SIG-M5 treated with dmso at 0.1 percent for 504 hours (cell line): ENCODE results near the gene GPRC5A.
A peak's percentile ranks its signal among the peaks of the same experiment; 100 is the strongest.

Experiments
- DNase-seq: peaks from one replicate; lab custom pipeline; 2025; ENCODE audit not compliant: unreplicated experiment; lab: John Stamatoyannopoulos, UW

The GPRC5A gene

DNA sequence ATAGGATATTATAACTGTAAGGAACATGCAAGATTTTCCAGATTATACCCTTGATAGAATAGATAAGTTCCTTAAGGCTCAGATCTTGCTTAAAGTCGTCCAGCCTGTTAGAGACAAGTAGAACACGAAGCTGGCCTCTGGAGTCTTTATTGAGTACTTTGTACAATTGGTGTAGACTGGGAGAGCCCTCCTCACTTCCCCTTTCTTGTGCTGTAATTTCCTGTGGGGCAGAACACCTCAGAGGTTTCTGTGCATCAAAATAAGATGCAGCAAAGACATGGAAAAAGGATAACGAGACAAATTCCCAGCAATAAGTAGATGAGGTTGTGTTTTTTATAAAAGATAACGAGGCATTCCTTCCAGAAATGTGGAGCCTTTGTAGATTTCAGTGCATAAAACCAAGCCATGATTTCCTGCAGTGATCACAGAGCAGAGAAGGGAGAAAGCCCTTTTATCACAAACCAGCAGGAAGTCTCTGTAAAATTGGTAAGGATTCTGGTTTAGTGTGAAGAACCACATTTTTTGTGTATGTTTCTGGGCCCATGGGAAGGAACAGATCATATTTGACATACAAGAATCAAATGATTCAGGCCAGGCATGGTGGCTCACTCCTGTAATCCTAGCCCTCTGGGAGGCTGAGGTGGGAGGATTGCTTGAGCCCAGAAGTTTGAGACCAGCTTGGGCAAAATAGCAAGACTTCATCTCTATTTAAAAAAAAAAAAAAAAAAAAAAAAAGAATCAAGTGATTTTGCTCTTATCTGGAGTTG, 18.0 kb downstream of the GPRC5A start:
- peak; percentile 77 for DNase-seq

- DNase-seq: no peak
Observed at GRCh38 chr12:12909995-12910420, 18.6 kb downstream of the GPRC5A start.

GRCh38 chr12:12912711-12913110, 21.3 kb downstream of the GPRC5A start:
- no peak for DNase-seq

DNA sequence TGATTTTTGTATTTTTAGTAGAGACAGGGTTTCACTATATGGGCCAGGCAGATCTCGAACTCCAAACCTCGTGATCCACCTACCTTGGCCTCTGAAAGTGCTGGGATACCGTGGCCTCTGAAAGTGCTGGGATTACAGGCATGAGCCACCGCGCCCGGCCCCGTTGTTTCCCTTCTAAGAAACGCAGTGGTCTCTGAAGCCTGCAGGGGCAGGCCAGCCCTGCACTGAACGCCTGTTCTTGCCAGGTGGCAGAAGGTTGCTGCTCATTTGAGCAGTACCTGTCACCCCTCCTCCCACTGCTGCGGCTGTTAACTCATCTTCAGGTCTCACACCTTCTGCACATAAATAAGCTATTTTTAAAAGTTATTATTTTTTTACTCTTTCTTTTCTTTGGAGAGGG, 24.3 kb downstream of the GPRC5A start:
- DNase-seq: no peak

DNA sequence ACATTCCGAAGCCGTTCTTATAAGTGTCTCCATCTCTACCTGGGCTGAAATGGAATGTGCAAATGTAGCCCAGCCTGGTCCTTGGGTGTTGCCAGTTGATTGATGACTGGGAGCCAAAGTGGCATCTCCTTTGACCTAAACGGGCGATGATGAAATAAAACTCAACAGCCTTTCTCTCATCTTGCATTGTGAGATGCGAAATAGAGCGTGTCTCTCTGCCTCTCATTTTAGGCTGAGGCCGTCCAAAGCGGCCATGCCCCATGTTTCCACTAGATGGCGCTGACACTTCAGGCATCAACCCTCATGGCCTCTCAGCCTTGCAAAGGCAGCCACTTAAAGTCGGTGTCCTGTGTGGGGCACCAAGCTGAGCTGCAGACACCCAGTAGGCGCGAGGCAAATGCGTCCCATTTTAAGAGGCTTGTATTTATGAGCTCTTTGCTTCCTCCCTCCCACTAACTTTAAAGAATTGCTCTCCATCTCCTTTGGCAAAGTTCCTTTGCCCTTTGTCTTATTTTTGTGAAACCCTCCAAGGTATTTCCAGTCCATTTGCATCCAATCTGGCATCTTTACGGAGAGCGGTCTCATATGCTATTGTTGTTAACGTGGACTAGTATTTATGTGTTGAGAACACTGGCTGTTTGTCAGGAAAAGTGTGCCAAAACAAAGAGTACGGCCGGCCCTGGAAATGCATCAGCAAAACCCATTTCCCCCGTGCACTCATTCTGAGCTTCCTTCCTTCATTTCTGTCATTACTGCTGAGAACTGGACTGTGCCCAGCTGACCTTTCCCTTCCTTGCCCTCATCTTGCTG, 25.0 kb downstream of the GPRC5A start:
- peak; percentile 68 for DNase-seq

DNA sequence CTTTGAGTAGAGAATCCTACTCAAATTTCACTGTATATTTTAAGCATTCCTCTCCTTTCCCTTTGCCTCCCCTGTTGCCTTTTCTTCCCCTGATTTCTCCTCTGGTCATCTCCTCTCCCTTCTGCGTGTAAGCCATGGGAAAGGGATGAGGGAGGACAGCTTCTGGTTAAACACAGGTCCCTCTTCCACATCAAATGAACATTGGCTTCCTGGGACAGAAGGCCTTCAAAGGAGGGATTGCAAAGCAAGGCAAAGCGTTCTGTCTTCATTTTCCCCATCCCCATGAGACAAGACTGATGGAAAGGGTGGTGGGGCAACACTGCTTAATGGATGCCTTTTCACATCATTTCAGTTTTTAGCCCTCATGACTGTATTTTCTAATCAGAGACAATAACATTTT, 26.2 kb downstream of the GPRC5A start:
- DNase-seq: no peak

GRCh38 chr12:12918781-12919389, 27.5 kb downstream of the GPRC5A start:
- DNase-seq: no peak

DNA sequence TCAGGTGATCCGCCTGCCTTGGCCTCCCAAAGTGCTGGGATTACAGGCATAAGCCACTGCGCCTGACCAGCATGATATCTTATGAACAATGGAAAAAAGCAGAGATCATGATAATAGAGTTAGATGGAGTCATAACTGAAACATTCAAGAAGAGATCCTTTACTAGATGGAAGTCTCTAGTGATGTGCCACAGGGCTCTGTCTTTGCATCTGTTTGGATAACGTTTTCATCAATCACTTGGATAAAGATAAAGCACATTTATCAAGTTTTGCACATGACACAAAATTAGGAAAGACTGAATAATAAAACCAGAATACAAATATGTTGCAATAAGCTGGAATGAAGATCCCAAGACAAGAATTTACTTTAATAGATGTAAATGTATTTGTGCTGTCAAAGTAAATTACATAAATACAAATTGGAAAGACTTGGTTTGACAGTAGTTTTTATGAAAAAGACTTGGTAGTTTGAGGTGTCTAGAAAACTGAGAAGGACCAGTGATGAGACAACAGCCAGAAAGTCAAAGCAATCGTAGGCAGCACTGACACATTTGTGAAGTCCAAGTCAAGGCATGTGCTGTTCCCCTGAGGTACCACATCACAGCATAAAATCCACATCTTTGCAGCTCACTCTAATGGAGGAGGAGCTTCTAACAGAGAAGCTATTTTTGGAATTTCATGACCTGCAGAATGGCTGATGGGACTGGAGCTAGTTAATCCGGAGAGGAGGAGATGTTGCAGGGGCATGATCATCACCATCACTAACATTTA, 28.5 kb downstream of the GPRC5A start:
- no peak for DNase-seq

- DNase-seq: no peak
Observed at GRCh38 chr12:12922191-12922616, 30.8 kb downstream of the GPRC5A start.

- no peak for DNase-seq
Observed at GRCh38 chr12:12922978-12923377, 31.6 kb downstream of the GPRC5A start.

DNA sequence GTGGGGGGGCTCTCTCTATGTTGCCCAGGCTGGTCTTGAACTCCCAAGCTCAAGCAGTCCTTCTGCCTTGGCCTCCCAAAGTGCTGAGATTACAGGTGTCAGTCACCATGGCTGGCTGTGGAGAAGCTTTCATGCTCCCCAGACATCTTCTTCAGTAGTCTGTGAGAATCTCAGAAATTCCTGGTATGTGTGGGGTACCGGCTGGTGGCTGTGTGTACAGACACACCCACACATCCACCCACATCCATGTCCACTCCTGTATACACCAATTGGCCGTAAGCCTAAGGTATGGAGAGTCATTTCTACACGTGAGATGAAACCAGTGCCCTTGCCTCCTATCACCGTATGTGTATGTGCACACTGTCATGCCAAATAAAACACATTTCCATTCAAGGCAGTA, 32.8 kb downstream of the GPRC5A start:
- no peak for DNase-seq

DNA sequence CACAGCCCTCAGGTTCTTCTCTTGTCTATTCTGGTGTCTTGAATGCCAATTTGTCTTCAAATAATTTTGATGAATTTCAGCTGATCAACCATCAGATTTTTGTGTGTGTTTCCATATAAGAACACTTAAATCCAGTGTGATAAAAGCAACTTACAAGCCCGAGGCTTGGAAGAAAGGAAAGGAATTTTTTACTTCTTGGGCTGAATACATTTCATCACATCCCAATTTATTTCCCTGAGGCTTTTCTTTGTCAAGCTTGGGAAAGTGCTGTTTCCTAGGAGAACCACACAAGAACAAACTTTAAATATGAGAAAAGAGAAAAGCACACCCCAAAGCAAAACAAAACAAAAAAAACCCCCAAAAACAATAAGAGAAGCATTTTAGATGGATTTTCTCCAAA, 34.0 kb downstream of the GPRC5A start:
- no peak for DNase-seq

- DNase-seq: no peak
Observed at GRCh38 chr12:12926571-12927071, 35.3 kb downstream of the GPRC5A start.

DNA sequence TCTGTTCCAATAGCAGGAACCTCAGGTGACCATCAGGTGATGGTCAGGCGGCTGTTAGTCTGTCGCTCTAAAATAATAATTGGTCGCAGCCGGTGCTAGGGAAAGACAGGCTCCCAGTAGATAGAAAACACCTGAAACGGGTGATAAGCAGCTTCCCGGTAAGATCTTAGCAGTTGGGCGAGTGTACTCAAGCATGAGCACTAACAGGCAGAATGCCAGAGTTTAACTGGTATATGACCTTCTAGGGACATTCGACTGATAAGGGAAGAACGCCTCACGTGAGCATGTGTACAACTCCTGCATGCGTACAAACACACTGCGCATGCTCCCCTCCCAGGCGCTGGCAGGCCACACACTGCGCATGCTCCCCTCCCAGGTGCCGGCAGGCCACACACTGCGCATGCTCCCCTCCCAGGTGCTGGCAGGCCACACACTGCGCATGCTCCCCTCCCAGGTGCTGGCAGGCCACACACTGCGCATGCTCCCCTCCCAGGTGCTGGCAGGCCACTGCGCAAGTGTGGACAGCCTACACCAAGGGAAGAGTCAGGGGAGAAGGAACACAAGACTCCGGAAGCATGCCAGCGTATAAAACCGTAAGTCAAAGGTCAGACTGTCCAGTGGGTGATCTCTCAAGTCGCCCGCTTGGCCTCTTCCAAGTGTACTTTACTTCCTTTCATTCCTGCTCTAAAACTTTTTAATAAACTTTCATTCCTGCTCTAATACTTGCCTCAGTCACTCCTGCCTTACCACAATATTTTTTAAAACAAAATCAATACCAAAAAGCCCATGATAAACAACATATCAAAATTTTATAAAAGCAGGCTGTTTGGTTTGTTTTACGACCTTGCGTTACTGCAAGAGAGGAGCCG, 36.1 kb downstream of the GPRC5A start:
- DNase-seq: peak; percentile 8

- no peak for DNase-seq
Observed at GRCh38 chr12:12929696-12930095, 38.3 kb downstream of the GPRC5A start.

DNA sequence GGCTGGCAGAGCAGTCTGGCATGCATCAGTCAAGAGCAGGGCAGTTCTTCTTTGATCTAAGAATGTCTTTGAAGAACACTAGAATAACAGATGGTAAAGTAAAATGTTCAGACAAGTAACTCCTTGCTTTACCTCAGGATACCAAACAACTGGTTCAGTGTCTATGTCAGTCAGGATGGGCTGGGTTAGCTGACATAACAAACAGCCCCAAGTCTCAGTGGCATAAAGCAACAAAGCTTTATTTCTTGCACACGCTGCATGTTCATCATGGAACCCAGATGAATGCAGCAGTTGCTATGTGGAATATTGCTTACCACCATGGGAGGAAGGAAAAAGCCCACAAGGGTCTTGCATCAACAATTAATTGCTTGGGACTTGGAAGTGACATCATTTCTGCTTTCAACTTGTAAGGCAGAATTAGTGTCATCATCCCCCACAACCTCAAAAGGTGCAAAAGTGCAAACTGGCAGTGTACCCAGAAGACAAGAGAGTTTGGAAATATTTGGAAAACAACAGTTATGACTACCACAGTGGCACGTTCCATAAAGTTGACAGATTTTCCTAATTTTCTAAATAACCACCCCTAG, 39.4 kb downstream of the GPRC5A start:
- DNase-seq: no peak

DNA sequence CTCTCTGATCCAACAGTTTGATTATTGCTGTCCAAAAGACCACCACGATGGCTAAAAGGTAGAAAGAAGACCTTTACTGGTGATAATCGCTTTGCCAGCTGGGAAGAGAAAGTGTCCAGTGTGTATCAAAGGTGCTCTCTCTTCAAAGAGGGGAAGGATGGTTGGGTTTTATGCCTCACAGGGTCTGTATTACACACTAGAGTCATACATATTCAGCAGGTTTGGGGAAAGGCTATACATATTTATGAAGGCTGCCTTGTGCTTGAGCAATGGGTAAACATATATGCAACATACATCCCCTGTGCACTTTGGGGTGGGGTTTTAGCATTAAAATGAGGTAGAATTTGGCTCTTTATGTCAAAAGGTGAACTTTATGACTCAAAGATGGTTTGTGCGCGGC, 42.4 kb downstream of the GPRC5A start:
- DNase-seq: no peak

- no peak for DNase-seq
Observed at GRCh38 chr12:12934556-12934955, 43.2 kb downstream of the GPRC5A start.

GRCh38 chr12:12936983-12937491, 45.7 kb downstream of the GPRC5A start:
- no peak for DNase-seq
